GM12891 (cell line): ENCODE data around the gene TMCC2.

Experiments used
- POLR2A ChIP-seq: IDR thresholded peaks from 2 replicates; pipeline ENCODE4 v1.6.1; 2011; ENCODE audit warnings: low read depth, low read length, control low read depth
- POLR2AphosphoS5 ChIP-seq: IDR thresholded peaks from 2 replicates; pipeline ENCODE4 v1.6.1; 2011; ENCODE audit warnings: low read depth, low read length, control low read depth
- POU2F2 ChIP-seq: IDR thresholded peaks from 2 replicates; pipeline ENCODE4 v1.6.1; 2011; ENCODE audit warnings: low read depth, mild to moderate bottlenecking, control low read depth, low read length, moderate library complexity
- SPI1 ChIP-seq: IDR thresholded peaks from 2 replicates; pipeline ENCODE4 v1.6.1; 2011; ENCODE audit warnings: low read depth, low read length, control low read depth
- TAF1 ChIP-seq: IDR thresholded peaks from 2 replicates; pipeline ENCODE4 v1.6.1; 2011; ENCODE audit warnings: low read depth, low read length, control low read depth

DNA sequence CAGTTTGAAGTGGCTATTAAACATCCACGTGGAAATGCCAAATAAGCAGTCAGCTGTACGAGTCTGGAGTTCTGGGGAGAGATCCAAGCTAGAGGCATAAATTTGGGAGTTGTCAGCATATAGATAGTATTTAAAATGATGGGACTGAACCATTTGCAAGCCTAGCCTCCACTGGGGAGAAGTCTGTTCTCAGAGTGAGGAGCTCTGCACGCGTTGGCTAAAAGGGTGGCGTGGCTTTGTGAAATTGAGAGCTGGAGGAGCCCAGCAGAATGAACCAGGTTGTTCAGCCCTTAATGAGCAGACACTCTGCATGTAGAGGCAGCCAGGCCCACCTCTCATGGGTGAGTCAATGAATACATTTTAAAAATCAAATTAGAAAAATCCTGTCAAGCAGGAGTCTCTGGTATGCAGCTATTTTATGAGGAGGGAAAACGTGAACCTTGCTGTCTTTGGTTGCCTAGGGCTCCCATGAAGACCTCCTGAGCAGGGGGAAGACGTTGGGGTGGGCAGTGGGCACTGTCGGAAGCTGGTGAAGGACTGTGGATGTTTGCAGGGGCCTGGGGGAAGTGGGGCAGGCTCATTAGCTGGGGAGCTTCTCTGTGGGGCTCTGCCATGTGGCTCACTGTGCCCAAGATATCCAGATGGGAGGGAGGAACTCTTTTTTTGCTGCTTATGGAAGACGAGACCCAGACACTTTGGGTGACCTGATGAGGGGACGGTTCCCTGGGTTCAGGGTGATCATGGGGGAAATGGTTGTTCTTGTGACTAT, 18.8 kb downstream of the TMCC2 start:
- no peak for TF ChIP-seq POLR2AphosphoS5
- no peak for TF ChIP-seq POLR2A
- TF ChIP-seq TAF1 = no peak
- TF ChIP-seq POU2F2 = no peak
- TF ChIP-seq SPI1 = no peak
